GM21825 (cell line): Measurements from ENCODE around the gene SLC9A9.

Experiments used
- ATAC-seq: cut with Tn5 transposase; IDR thresholded peaks from one replicate; pipeline ENCODE4 v1.9.1; 2021; ENCODE audit warnings: mild to moderate bottlenecking, moderate library complexity; ENCODE audit not compliant: unreplicated experiment

The SLC9A9 gene

DNA sequence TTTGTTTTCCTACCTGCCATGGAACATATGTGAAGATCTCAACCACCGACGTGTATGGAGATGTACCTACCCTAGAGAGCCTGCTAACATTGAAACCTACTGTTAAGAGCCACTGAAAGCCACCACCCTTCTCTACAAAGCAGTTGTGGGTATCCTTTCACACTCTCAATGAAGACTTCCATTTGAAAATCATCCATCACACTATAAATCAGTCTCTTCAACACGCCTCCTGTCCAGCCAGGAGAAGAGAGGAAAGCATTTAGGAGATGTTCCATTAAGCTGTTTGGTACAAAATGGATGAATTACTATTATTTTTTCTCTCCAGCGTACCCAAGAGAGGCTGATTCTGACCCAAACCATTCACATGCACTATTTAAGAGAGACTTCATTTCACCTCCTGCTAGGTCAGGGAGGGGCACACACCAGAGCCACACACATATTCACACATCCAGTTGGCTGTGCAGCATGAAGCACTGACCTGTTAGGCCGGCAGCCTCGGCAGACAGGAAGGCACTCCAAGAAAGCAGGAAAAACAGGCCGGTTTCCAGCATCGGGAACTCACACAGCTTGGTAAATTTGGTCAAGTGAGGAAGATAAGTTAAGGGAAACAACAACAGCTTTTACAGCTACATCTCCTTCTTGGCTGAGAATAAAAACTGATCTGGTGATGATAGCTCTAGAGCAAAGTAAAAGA is 274.5 kb downstream of the SLC9A9 start:
- ATAC-seq: no peak

DNA sequence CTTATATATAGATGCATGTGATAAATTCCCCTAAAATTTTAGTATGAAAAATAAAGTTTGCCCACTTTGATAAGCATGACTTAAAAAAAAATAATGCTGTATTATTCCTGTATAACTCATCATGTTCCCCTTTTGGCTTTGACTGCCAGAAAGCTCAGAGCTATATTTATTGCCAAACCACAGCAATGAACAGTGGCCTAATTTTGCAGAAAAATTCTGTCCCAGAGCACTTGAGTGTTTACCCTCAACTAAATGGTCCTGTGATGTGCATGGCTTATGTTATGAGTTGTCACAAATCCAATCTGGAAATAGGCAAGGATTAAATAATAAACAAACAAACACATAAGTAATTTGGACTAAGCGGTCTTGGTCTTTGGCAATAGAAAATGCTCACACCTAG is 276.7 kb downstream of the SLC9A9 start:
- ATAC-seq: no peak

- no peak for ATAC-seq
These were observed 280.4 kb downstream of the SLC9A9 start for GRCh38 chr3:143567823-143568222.

- ATAC-seq: no peak
These were observed 282.3 kb downstream of the SLC9A9 start for GRCh38 chr3:143565951-143566350.

DNA sequence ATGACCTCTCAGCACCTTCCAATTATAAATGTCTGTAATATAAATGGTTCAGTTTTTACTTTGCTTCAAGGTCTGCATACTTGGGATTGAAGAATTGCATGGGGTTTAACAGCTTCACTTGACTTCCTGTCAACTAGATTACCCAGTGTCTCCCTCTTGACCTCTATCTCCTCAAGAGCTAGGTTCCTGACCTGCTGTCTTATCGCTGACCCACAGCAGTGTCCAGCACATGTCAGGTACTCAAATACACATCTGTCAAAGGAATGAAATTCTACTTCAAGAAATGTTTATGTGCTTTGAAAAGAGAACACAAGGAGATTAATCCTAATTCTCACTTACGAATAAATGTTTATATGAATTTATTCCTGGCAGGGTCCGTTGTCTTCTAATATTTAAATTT is 284.5 kb downstream of the SLC9A9 start:
- no peak for ATAC-seq

GRCh38 chr3:143562789-143563188 is 285.5 kb downstream of the SLC9A9 start:
- ATAC-seq: no peak

GRCh38 chr3:143559296-143559695 is 289.0 kb downstream of the SLC9A9 start:
- ATAC-seq: no peak

- ATAC-seq: no peak
These were observed 295.4 kb downstream of the SLC9A9 start for GRCh38 chr3:143552851-143553250.

DNA sequence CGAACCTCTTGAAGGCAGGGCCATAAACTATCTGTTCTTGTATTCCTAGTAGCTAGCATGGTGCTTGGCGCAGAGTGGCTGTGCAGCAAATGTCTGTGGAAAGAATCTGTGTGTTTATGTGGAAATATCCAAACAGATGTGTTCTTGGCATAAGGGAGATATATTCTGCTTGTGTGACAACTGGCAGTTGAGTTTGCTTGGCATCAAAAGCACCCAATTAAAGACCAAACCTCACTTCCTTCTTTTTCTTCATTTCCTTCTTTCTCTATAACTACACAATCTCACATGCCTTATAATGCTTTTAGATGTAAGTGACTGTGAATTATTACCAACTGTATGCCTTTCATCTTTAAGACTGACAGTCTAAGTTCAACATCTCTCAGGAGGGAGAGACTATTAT is 296.5 kb downstream of the SLC9A9 start:
- no peak for ATAC-seq

DNA sequence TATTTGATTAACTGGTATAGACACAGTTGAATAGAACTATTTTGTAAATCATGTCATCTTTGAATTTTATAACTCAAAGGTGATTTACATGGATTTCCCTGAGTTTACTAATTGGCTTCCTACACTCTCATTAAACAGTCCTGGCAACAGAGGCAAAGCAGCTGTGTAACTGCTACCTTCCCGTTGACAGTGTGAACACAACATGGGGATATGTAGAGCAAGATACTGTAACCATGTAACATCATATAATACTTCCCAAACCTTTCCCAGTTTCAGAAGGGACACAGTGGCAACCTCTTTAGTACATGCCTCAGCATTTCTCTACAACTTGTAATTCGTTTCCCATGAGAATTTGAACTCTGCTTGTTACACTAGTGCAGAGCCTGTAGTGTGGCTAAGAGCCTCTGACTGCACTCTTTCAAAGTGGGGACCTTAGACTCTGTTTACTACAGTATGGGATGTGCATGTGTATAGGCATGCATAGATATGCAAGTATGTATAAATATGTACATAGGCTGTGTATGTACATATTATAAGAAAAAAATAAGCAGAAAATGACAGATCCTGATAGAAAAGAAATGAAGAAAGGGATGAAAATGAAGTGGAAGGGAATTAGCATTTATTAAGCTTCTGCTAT is 299.3 kb downstream of the SLC9A9 start:
- ATAC-seq: no peak

DNA sequence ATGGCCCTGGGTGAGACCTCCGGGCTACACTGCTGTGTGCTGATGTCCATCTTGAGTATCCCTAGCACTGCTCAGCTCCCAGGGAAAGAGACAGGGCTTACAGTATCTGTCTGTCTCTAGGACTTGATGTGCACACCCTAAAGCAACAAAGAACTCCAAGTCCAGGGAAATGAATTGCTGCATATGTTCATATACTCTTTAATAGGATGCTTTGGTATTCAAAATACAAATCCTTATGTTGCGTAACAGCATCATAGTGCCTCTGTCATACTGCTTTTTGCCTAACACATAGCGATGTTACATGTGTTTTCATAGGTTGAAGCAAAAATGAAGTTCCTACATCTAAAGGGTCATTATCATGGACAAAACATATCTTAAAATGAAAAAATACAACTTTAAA is 299.9 kb downstream of the SLC9A9 start:
- ATAC-seq: no peak

- no peak for ATAC-seq
These were observed 309.7 kb downstream of the SLC9A9 start for GRCh38 chr3:143538577-143538981.

- no peak for ATAC-seq
These were observed 310.2 kb downstream of the SLC9A9 start for GRCh38 chr3:143538061-143538460.

GRCh38 chr3:143536817-143537535 is 311.3 kb downstream of the SLC9A9 start:
- no peak for ATAC-seq

GRCh38 chr3:143535994-143536784 is 312.1 kb downstream of the SLC9A9 start:
- peak; percentile 90 for ATAC-seq

GRCh38 chr3:143533391-143533790 is 314.9 kb downstream of the SLC9A9 start:
- no peak for ATAC-seq

DNA sequence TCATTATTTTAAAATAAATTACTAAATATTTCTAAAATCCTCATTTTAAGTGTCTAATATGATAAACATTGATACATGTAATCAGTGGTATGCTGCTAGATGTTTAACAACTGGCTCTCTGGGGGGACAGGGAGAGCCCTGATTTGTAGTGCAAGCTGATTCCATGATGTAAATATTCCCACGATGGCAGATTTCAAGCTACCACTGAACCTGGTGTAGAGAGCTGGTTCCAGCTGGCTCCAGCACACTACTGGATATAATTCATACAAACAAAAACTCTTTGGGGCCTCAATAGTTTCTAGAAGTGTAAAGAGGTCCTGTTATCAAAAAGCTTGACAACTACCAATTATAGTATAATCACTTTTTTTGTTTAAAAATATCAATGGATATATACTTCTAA is 316.2 kb downstream of the SLC9A9 start:
- ATAC-seq: no peak

DNA sequence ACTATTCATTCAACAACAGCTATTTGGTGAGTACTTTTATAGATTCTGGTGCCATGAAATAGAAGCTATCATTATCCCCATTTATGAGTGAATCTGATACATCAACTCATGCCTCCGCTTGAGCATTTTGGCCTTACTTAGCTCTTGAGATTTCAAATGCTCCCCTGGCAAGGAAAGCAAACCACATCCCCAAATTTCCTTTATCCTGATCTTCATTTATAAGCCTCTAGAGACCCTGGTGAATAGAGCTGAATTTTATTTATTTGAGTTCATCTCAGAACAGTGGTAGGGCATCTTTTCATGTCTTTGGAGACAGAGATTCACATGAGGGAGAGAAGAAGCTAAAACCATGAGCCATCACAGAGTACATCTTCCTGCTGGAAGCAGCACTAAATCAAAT is 317.2 kb downstream of the SLC9A9 start:
- ATAC-seq: no peak

DNA sequence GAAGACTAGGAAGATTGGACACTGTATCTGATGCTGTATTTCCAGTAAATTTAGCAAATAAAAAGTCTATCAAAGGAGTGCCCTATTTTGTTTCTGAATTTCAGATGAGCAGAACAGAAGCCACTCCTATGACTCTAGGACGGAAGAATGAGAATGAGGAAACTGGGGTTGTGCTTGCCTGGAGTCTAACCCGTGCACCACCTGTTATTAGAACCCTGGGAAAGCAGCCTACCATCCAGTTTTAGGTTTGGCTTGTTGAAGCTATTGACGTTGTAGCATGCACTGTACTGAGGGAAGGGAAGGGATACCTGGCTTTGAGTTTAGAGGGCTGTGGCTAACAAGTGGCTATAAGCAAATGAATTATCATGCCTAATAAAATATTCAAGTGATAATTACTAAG is 318.5 kb downstream of the SLC9A9 start:
- ATAC-seq: no peak

- ATAC-seq: peak; percentile 82
These were observed 319.2 kb downstream of the SLC9A9 start for GRCh38 chr3:143529018-143529478.

GRCh38 chr3:143526011-143526545 is 322.2 kb downstream of the SLC9A9 start:
- ATAC-seq: no peak
